GM19324 (cell line): ENCODE results near the gene RPL7A.
"Not testable (repeated sequence)": the region's sequence is repeated elsewhere in the genome, so short reads cannot be mapped to it uniquely, and the experiment has no call there.

Experiments used
- ATAC-seq: cut with Tn5 transposase; IDR thresholded peaks from one replicate; pipeline ENCODE4 v1.9.1; 2021; ENCODE audit warnings: mild to moderate bottlenecking, moderate library complexity; ENCODE audit not compliant: unreplicated experiment, low FRiP score

Gene RPL7A

GRCh38 chr9:133327021-133327420 lies 21.0 kb upstream of the RPL7A start:
- ATAC-seq: not testable (repeated sequence)

DNA sequence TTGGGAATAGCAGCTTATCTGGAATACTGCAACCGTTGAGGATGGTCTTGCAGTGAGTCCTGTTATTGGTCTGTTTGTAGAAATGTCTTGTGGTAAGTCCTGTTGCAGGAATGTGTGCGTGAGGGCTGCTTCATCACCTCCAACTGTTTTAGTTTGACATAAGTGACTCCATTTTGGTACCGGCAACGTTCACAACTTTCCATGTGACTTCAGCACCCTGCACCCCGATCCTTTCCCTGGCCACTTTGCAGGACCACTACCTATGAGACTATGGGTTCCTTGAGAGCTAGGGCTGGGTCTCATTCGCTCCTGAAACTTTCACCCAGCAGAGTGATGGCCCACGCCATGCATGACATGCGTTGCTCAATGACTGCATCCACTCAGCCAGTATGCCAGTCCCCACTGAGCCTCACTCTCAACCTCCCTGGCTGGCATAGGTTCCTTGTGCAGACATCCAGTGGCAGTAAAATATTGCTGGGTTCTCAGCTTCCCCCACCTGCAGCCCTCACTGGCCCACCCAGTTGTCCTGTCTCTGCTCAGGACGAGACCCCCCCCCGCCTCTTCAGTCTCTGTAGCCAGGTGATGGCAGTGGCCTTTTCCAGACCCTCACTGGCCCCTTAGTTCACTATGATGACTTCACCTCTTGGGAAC lies 20.1 kb upstream of the RPL7A start:
- no peak for ATAC-seq

DNA sequence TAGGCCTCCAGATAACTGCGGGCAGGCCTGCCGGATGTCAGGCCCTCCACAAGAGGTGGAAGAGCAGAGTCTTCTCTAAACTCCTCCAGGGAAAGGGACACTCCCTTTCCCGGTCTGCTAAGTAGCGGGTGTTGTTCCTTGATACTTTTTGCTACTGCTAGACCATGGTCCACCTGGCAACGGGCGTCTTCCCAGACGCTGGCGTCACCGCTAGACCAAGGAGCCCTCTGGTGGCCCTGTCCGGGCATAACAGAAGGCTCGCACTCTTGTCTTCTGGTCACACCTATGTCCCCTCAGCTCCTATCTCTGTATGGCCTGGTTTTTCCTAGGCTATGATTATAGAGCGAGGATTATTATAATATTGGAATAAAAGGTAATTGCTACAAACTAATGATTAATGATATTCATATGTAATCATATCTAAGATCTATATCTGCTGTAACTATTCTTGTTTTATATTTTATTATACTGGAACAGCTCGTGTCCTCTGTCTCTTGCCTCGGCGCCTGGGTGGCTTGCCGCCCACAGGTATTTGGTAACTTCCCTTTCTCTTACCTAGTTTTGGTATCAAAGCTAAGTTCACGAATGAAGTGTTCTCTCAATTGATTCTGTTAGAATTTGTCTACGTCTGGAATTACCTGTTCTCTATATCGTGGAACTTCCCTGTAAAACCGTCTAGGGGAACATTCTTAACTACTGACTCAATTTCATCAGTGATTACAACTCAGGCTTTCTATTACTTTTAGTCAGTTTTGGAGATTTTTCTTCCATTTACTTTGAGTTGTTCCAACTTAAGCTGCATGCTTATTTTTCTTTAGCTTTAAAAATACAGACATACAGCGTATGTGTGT lies 18.5 kb upstream of the RPL7A start:
- not testable (repeated sequence) for ATAC-seq

DNA sequence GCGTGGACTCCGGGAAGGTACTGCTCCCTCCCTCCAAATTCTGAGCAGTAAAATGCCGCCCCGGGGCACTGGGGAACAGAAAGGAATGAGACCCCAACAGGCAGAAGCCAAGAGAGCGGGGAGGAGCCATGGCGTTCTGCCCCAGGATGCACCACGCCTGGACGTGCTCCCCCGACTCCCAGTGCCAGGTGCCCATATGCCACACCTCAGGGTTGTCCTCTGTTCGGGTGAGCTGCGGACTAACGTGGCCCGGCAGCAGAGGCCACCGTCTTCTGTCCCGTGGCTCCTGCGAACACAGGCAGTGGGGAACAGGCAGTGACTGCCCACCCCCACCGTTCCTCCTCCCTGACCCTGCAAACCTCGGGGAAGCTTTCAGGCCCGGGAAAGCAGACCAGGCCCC lies 16.8 kb upstream of the RPL7A start:
- ATAC-seq: no peak

- ATAC-seq: no peak
Observed at GRCh38 chr9:133331641-133332380, 16.2 kb upstream of the RPL7A start.

- no peak for ATAC-seq
Observed at GRCh38 chr9:133332381-133332730, 15.7 kb upstream of the RPL7A start.

DNA sequence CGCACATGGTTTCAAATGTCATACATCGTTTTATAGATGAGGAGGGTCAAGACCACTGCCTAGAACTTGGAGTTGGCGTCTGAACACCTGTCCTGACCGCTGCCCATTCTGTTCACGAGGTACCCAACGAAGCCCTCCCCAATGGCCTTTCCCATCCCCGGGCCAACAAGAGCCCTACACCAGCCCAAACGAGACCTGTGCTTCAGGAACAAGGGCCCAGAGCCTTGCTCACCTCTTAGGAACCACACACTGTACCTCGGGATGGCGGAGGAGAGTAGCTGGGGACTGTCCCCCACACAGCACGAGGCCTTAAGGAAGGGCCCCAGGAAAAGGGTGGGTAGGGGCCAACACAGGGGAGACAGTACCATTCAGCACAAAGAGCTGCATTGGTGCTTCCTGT lies 15.0 kb upstream of the RPL7A start:
- ATAC-seq: no peak

DNA sequence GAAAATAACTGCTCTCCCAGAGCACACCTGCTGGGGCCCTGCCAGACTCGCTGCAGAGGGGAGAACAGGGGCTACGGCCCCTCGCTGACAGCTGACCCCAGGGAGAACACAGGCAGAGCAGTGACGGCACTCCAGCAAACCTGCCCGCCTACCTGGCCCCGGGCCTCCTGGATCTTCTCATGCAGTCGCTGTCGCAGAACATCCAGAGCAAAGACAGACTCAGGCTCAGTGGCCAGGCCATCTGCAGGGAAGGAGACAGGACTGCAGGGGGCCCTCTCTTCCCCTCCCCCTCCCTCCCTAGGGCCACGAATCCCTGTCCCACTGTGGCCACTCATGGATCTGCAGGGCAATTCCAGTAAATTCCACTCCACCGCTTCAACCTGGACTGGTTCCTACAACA lies 14.5 kb upstream of the RPL7A start:
- ATAC-seq: no peak

GRCh38 chr9:133334161-133334560 lies 13.9 kb upstream of the RPL7A start:
- ATAC-seq: no peak

- not testable (repeated sequence) for ATAC-seq
Observed at GRCh38 chr9:133334888-133335287, 13.1 kb upstream of the RPL7A start.

DNA sequence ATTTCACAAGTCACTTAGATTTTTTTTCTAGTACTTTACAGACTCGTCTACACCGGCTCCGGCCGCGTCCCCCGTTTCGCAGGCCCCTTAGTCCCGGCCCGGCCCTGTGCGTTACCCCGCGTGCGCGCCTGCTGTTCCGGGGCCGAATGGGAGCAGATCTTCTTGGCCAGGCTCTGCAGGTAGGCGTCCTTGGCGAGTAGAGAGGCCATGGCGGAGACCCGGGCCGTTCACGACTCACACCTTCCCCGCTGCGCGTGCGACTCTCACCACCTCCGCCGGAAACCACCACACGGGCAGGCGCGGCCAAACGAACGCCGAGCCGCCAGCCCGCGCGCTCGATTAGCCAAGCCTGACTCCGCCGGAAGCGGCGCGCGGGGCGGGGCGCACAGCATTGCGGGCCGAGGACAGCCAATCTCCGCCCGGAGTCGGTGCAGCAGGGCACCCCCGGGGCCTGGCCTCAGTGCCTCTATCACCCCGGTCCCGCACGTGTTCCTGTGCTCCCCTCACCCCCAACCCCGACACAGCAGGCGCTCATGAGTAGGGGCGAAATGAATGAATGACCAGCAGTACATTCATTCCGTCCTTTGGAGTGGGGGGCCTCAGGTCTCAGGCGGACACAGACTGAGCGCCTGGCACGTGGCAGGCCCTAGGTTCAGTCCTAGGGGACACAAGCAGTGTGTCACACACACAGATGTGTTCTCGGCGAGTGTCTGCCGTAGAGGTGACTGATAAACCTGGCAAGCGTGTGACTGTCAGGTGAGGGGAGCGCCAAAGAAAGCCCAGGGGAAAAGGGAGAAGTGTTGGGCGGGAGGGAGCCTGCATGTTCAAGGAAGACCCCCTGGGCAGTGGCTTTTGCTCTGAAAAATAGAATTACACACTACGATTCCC lies 11.8 kb upstream of the RPL7A start, which contains the start of gene SURF6:
Gene SURF6, minus strand, starts transcription at position 265 of the 888 bp plus-strand sequence. Its CDS starts 56 bp downstream, at position 209.
- peak; percentile 83 for ATAC-seq

- ATAC-seq: no peak
Observed at GRCh38 chr9:133339641-133340040, 8.4 kb upstream of the RPL7A start.

DNA sequence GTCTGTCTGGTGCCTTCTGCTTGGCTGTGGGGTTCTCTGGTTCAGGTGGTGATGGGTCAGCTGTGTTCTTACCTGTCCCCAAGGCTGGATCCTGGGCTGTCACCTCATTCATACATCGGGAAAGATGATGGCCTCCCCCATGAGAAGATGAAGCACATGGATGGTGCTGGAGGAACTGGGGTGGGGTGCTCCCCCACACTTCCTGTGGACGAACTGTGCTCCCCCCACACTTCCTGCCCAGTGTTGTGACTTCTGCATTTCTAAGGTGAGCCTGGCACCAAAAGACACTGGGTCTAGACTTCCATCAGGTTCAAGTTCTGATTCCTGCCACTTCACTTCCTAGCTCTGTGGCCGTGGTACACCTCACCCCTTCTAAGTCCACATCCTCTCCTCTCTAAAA lies 7.8 kb upstream of the RPL7A start:
- ATAC-seq: no peak

GRCh38 chr9:133340916-133341315 lies 7.1 kb upstream of the RPL7A start:
- no peak for ATAC-seq

DNA sequence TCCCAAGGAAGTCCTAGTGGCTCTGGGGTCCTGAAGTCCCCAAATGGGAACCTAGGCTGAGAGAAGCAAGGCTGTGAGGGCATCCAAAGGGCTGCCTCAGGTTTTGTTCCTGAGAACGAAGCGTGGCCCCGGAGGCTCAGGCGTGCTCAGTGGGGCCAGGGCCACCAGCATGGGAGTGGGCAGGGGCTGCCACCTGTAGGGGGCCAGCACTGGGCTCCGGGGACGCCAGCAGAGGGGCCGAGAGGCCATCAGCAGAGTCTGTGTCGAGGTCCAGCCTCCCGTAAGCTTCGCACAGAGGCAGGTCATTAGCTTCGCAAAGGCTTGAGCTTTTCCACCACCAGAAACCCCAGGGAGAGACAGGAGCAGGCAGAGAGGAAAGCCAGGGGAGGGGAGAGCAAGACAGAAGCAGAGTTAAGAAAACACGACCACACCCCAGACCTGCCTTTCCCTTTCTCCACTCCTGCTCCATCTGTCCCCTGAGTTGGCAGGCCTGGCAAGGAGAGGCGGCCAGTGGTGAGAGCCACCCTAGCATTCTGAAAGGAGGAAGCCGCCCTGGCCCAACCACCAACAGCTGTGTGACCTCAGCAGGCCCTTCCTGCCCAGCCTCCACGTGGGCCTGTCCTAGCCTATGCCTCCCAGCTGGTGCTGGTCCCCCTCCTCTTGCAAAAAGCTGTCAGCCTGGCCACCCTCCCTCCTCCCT lies 6.5 kb upstream of the RPL7A start:
- no peak for ATAC-seq

- ATAC-seq: no peak
Observed at GRCh38 chr9:133342069-133342406, 6.0 kb upstream of the RPL7A start.

DNA sequence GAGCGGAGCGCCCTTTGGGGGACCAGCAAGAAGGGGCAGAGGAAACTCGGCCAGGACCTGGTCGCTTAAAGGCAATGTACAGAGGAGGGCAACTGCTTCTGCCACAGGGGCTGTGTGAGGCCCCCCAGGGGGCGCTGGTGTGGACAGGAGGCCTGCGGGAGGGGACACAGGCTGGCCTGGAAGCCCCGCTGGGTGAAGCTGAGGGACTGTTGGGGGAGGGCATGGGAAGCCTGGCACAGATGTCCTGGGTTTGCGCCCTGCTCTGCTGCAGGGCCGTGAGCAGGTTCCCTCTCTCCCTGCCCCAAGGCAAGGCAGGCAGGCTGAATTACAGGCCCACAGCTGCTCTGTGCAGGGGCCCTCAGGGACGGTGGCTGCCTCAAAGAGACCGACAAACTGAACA lies 5.4 kb upstream of the RPL7A start:
- ATAC-seq: no peak

- no peak for ATAC-seq
Observed at GRCh38 chr9:133344071-133344470, 3.9 kb upstream of the RPL7A start.

DNA sequence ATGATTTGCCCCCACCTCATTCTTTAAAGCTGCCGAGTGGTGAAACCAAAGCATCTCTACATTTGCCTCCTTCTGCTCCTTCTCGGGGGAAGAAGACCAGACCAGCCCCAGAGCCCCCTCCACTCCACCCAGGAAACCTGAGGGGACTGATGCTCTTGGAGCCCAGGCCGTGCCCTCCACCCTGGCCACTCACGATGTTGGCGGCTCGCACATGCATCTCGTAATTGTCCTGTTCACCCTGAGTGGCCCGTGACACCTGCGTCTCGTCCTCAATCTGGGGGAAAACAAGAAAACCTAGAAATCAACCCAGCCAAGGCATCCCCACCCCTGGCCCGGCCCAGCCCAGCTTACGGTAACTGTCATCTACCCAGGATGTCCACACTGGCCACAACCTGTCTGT lies 3.0 kb upstream of the RPL7A start:
- ATAC-seq: no peak

DNA sequence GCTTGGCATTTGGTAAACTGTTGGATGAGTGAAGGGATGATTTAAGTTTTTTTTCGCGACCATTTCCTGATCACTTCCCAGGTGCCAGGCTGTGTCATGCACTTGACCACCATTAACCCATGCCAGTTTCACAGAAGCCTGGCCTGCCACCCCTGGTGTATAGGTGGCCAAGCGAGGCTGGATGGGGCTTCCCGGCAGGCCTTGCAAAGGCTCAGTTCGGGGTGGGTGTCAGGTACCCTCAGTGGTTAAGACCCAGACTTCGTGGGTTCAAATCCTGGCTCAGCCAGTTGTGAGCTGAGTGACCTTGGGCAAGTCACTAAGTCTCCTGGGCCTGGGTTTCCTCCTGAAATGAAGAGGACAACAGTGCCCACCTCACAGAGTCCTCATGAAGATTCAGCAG lies 2.4 kb upstream of the RPL7A start:
- ATAC-seq: no peak
